Cortex of kidney (tissue), 1 donor: ENCODE data around the gene AFF3.

Experiments
- DNase-seq: peaks from one replicate; lab custom pipeline; 2025; lab: John Stamatoyannopoulos, UW

AFF3 gene

DNA sequence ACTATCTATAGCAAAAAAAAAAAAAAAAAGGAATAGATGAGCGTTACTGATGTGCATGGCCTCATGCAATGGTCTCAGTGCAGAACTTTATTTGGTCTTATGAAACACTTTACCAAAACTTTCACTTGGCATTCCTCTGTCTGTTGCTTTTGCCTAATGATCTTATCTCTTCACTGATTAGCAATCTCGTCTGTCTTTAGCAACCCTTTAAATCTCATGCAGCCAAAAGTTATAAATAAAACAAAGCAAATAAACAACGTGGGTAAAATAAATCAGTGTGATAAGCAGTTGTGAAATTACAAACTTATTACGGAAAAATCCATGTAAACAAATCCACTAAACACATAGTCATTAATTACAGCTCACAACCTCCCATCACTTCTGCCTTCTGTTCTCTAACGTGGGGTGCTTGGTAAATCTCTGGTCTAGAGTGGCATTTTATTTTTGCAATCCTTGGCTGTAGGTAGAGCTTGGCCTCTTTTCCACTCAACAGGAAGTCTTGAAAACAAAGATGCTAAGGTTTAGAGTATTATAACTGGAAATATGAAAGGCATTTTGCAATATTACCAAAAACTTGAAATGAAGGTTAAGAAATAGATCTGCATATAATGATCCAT lies 288.0 kb downstream of the AFF3 start:
- DNase-seq = no peak

GRCh38 chr2:99852956-99853355 lies 289.4 kb downstream of the AFF3 start:
- no peak for DNase-seq

DNA sequence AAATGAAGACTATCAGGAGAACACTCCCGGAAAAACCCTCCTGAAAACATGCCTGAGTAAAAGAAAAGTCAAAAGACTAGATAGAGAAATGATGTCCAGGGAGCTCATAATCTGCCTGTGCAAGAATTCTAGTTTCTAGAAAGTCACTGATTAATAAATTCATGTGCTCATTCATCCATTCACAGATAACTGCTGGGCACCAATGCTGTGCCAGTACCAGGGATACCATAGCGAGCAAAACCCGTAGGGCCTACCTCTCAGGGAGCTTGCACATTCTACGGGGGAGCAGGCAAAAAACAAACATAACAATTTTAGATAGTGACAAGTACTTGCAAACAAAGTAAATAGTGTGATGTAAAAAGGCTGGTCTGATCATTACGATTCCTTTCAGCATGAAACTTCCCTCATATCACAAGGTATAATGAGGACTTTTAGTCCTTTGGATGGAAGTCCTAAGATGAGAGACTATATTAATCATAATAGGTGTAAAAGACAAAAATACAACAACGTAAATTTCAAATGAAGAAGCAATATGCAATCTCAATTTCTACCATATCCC lies 289.9 kb downstream of the AFF3 start:
- DNase-seq = no peak

DNA sequence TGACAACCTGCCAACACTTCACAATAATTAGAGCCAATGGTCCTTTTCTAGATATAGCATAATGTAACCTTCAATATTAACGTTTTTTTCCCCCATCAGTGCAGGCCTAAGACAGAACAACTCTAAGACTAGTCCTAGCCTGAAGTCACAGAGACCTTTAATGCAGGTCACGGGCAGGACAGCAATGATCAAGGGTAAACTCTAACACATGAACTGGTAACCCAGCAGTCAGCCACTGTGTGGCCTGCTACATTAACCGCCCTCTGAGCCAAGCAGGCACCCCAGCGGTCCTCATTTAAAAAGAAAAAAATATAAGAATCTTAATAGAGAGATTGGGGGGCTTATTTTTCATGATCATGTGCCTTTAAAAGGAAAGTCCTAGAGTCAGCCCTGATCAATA lies 290.6 kb downstream of the AFF3 start:
- no peak for DNase-seq

DNA sequence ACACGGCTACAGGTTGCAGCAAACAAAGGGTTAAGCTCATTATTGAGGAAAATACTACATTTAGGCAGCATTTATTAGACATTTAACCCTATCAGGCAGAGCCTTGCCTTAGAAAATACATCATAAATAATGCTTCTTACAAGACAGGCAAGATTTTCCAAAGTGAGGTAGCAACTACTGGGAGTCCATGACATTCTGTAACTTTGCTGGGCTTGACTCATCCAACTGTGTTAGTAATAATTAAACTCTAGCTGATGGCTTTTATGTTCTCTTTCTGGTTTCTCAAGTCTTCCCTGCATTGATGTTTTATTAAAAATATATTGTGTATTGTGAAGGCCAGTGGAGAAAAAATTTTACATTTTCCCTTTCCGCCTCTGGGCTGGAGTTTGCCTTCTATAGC lies 291.3 kb downstream of the AFF3 start:
- DNase-seq = no peak

- no peak for DNase-seq
Observed at GRCh38 chr2:99850084-99850710, 292.2 kb downstream of the AFF3 start.

- DNase-seq = no peak
Observed at GRCh38 chr2:99846462-99847107, 295.8 kb downstream of the AFF3 start.

DNA sequence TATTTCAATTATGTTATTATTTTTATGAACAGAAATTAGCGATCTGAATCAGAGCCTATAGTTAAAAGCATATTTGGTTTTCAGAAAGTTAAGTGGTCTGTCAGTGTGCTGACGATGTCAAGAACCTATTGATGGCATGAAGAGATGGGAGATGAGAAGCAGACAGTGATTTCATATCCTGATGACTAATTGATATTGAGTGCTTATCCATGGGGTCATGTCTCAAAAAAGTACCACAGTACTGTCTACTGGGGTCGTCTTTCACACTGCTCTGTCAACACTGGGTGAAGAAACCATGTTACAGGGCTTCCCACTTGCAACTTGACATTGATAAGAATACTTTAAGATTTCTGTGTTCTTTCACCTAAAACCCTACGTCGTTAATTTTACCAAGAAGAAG lies 297.1 kb downstream of the AFF3 start:
- no peak for DNase-seq

- DNase-seq = no peak
Observed at GRCh38 chr2:99842451-99842850, 299.9 kb downstream of the AFF3 start.

DNA sequence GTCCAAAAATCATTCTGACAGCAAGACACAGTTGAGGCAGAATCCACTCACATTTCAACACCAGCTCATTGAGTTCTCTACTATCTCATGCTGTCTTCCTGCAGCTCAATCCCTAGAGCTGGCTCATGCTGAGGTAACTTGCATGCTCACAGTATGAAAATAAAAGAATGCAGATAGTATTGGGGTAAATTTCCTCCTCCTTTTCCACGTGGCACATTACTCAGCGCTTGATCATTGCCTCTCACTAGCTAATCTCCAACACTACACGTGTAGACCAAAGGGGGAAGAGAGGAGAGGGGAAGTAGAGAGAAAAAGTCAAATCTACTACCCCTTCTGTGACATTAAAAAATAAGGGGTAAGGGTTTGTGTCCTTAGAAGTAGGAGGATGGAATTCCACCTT lies 300.6 kb downstream of the AFF3 start:
- no peak for DNase-seq

DNA sequence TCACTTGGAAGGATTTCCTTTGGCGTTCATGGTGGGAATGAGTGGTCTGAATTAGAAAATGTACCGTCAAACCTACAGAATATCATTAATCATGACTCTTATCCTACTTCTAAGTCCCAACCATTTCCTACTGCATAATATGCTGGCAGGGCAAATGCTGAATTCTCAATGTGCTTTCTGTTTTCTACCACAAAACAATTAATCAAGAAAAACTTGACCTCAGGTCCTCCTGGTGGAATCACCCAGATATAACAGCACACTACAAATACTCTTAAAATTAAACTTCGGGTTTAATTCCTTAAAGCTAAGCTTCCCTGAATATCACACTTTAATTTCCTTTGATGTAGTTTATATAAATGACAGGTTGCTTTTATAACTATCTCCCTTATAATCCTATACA lies 301.6 kb downstream of the AFF3 start:
- DNase-seq = no peak

- no peak for DNase-seq
Observed at GRCh38 chr2:99836690-99837605, 305.4 kb downstream of the AFF3 start.

GRCh38 chr2:99834426-99834825 lies 308.0 kb downstream of the AFF3 start:
- no peak for DNase-seq

DNA sequence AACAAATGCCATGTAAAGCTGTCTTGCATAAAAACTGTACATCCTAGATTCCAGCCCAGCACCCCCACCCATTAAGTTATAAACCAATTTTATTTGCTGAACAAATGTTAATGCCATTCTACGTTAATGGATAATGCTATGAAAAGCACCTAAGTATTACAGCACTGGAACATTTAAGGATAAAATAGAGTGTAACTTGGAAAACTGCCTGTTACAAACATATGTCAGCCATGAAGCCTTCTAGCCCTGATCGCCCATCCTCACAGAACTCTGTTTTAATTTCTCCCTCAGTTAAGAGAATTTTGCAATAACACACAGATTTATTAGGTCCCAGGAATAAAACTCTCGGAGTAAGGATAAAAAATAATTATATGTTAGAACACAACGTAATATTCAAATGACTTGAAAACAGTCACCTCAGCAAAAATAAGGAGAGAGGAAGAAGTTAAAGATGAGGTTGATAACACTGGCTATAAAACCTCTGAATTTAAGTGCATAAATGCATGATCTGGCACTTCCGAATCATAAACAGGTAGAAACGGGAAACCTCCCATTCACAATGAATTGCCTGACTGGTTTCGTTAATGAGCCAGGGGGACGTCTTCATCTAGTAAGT lies 308.7 kb downstream of the AFF3 start:
- no peak for DNase-seq

DNA sequence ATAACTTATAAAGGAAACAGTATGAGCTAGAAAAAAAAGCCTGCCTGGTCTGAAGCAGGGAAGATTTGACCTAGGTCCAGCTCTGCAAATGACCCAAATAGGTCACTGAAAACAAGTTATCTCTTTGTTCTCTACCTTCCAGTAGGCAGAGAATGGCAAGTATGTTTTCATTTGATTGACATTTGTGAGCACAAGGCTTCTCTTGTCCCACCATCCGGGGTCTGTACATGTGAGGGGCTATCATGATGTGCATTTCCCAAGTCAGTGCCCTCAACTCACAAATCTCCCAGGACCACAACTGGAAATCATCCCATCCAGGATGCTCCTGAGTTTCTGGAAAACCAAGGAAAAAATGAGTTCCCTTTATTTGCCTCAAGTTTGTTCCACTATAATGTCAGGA lies 309.5 kb downstream of the AFF3 start:
- no peak for DNase-seq

DNA sequence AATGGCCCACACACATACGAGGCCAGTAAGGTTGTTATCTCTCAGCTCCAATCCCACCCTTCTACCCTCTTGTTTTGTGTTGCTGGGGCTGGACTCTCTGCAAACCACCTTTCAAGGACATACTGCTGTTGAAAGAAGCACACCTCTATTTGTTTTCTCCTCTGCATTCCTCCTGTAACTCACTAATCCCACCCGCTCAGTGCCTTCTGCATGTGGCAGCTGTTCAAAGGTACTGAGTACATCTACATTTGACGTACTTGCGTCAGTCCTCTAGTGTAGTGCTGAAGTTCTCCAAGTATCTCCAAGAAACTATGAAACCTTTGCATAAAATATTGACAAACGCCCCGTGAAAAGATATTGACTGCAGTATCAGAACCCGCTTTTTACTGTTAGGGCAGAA lies 310.6 kb downstream of the AFF3 start:
- DNase-seq = no peak

DNA sequence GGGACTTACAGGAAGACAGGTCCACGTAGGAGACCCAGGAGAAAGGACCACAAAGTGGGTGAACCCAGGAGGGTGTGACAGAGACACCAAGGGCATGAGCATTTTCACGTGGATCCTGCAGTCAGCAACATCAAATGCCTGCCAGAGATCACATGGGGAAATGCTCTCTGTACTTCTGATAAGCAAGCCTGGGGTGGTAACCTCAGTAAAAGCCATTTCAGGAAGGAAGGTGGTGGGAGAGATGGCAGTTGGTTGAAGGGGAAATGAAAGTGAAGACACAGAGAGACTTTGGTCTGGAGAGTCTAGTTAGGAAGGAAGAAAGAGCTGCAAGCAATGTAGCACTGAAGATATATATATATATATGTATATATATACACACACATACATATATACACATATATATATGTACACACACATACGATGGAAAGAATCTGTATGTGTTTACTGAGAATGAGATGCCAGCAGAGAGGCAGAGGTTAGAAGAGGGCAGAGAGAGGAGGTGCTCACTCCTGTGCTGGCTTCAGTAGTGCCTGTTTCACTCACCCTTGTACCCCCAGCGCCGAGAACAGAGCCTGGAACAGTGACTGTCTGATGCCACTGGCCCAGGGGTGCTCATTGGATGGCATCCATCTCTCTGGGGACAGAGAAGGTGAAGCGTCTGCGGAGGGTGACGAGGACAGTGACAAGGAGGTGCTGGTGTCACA lies 314.9 kb downstream of the AFF3 start:
- DNase-seq = no peak

GRCh38 chr2:99825630-99826029 lies 316.8 kb downstream of the AFF3 start:
- no peak for DNase-seq

GRCh38 chr2:99824758-99825157 lies 317.6 kb downstream of the AFF3 start:
- DNase-seq = no peak

DNA sequence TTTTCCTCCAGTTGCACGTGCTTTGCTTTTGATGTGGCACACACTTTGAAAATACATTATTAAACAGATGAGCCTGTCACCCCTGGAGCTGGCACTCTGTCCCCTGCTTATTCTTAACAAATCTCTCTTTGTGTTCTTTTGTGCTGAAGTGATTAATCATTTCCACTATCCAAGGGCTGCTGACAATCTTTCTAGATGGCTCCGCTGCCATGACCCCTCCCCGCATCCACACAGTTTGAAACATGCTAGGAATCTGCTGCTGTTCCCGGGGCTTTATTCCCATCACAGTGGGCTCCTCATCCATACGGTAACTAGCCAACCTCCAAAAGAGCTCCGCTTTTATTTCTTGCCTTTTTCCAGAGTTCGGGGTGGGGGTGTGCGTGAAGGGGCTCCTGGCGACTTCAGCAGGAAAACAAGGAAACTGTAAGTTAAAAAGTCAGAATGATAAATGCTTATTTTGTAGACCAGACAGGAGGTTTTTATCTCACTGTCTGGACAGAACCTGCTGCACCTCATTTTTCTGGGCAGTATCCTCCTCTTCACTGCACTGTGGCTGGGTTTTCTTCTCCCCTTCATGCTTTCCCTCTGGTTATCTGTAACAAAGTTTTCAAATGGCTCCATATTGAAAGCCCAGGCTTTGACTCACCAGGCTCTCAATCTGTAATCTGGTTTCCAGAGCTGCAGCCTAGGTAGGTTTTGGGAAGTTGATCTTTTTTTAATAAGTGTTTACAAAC lies 319.7 kb downstream of the AFF3 start:
- no peak for DNase-seq

DNA sequence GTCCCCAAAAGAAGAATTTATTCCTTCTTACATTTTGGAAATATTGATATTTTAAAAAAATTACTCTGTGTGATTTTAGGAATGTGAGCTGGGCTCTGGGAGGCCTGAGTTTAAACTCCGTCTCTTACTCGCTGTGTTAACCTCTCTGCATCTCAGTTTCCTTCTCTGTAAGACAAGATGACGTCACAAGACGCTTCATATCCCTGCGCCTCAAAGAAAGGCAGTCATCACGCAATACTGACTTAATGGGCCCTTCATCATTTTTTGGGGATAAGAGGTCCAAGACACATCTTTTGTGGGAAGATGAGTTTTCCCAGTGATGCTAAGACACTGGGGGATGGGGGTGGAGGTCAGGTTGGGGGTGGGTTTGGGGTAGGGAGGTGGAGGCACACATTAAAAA lies 320.4 kb downstream of the AFF3 start:
- DNase-seq = no peak
